Measurements from ENCODE around the gene TNNT3.
A peak's percentile ranks its signal among the peaks of the same experiment; 100 is the strongest.

Gene TNNT3

GRCh38 chr11:1899090-1899489 is 20.4 kb upstream of the TNNT3 start:
- no peak for DNase-seq

- no peak for DNase-seq
Measured at GRCh38 chr11:1899686-1900085, 19.8 kb upstream of the TNNT3 start.

GRCh38 chr11:1906181-1906580 is 13.3 kb upstream of the TNNT3 start:
- DNase-seq, result no peak

DNA sequence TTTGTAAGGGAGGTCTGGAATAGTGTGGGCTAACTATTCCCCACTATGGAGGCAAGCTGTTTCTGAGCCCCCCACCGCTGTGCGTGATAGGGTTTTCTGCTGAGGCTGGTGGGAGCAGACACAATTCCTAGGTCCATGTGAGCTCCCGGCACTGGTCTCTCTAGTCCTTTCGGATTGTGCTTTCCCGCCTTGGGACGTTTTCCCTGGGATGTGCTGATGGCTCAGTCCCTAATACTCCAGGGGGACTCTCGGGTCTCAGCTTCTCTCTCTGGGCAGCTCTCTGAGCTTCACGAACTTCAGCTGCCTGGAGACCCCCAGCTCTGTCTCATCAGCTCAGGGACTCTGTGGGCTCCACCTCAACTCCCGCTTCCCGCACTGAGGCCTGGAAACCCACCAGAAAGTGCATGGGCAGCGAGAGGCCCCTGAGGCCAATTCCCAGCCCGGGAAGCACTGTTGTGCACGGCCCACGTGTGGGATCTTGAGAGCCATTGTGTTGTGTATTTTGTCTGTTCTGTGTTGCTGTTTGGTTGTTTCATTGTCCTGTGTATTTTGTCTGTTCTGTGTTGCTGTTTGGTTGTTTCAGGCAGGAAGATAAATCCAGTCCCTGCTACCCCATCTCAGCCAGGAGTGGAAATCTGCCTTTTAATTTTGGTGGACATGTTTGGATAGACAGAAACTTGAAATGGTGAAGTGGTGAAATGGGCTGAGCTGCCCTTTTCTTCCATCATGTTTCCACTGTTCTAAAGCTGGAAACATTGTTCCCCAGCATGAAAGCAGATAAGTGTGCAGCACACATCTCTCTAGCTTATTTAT is 12.7 kb upstream of the TNNT3 start:
- no peak for DNase-seq

DNA sequence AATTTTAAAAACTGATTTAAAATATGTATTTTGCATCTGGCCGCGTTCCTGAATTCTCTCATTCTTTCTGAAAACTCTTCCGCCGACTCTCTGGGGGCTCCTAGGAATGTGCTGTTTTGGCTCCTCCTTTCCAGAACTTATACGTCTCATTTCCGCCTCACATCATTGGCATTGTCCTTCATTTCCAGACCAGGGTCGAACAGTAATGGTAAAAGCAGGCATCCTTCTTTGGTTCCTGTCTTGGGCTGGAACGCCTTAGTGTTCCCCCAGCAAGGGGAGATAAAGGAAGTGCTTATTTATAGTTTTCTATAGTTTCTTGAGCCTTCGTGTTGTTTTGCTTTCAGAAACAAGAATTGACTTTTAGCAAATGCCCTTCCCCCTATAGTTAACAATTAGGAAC is 10.9 kb upstream of the TNNT3 start:
- no peak for DNase-seq

DNA sequence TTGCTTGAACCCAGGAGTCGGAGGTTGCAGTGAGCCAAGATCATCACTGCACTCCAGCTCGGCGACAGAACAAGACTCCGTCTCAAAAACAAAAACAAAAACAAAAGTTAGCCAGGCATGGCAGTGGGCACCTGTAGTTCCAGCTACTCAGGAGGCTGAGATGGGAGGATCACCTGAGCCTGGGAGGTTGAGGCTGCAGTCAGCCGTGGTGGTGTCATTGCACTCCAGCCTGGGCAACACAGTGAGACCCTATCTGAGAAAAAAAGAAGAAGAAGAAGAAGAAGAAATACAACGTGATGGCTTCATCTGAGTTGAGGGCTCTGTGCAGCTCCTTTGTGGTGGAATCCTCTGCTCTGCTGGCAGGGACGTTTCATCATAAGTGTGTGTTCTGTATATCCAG is 10.0 kb upstream of the TNNT3 start:
- no peak for DNase-seq

DNA sequence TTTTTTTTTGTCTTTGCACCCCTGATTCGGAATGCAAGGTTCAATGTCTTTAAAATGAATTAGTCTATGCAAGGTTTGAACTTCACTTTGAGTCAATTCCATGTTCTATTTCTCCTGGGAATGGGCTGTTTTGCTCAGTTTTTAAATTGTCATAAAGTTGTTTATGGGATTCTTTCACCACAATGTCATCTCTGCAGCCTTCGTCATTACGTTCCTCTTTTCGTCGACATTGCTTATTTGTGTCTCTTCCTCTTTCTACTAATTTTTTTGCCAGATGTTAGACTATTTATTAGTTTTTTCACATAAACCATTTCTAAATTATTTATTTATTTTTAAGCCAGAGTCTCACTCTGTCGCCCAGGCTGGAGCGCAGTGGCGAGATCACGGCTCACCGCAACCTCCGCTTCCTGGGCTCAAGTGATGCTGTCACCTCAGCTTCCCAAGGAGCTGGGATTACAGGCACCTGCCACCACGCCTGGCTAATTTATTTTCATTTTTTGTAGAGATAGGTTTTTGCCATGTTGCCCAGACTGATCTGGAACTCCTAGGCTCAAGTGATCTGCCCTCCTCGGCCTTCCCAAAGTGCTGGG is 7.1 kb upstream of the TNNT3 start:
- peak; percentile 58 for DNase-seq

GRCh38 chr11:1913271-1914060 is 6.0 kb upstream of the TNNT3 start:
- no peak for DNase-seq

GRCh38 chr11:1915795-1916131 is 3.7 kb upstream of the TNNT3 start:
- DNase-seq, result no peak

DNA sequence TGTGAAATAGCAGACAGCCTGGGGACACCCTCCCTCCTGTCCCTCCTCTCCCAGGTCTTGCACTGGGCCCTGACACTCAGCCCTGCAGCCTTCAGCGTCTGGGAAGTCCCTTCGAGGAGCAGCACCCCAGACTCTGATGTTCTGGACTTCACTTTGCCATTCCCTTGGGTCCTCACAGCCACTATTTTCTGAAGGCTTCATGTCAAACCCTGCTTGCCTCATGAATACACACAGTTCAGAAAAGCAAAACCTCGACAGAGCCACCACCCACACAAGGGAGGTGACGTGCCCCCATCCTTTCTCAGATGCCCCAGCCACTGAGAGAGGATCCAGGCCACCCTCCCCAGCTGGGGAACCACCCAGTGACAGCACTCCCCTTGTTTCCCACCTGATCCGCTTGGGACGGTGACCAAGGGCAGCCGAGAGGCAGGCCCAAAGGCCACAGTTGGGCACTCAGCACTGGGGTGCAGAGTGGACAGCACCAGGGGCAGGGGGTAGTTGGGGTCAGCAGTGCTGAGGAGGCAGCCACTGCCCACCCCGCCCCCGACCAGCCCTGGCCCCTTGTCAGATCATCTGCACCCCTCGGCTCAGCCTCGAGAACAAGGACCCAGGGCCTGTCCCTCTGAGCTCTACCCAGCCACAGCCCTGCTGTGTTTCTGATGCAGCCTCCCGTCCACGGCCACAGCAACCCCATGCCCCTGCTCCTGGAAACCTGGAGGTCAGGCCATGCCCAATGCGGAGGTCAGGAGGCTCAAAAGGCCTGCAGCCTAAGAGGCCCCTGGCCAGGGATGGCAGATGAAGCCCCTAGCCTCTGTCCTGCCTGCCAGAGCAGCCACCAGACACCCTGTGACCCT is 3.1 kb upstream of the TNNT3 start:
- no peak for DNase-seq

DNA sequence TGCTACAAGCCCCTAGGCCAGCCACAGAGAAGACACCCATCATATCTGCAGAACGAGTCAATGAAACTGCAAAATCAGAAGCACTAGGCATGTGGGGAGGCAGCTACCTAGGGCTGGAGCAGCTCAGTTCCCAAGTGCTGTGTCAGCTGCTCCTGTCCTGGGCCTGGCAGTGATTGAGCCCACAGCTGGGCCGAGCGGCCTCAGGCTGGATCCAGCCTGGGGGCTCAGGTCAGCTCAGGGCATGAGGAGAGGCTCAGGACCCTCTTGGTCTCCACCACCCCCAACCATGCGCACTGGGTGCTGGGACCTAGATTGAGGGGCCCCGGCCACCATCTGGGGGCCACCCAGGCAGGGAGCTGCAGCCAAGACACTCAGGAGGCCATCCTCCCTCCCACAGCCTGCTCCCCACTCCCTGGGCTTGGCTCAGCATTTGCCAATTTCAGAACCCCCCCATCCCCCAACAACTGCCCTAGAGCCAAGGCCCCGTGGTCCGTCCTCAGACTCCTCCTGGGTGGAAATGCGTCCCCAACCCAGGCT is 2.4 kb upstream of the TNNT3 start:
- no peak for DNase-seq

- DNase-seq, result no peak
Measured at GRCh38 chr11:1917523-1918435, 1.7 kb upstream of the TNNT3 start.

DNA sequence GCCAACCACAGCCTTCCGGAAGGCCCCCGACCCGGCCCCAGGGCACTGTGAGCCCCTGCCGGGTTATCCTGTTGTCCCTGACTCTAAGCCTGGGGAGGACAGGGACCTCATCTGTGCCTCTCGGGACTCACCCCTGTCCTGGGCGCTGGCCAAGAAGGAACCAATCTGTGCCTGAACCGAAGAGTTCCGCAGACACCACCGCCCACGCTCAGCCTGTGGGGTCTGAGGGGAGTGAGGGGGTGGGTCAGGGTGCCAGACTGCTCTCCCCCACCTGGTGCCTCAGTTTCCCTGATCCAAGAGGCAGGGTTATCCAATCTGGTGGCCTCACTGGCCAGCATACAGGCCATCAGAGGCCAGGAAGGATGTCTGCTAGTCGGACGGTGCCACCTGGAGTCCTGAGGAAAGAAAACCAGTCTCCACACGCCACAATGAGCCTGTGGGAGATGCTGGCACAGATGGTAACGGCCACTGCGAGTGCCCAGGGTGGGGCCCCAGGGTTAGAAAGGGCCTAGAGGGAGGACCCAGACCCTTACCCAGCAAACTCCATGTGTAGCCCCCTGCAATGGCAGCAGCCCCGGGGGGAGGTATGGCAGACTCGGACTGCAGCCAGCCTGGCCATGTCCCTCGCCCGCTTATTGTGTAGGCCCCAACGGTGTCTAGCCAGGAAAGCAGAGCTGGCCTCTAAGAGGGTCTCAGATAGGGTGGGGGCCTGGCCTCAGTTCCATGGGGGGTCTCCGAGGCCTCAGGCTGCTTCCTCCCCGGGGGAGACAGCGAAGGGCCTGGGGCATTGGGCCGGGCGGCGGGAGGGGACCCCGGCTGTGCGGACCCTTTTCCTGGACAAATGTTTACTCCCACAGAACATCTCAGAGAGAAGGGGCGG is 827 bp upstream of the TNNT3 start:
- no peak for DNase-seq

GRCh38 chr11:1920128-1920908 is 815 bp downstream of the TNNT3 start:
- DNase-seq, result no peak

DNA sequence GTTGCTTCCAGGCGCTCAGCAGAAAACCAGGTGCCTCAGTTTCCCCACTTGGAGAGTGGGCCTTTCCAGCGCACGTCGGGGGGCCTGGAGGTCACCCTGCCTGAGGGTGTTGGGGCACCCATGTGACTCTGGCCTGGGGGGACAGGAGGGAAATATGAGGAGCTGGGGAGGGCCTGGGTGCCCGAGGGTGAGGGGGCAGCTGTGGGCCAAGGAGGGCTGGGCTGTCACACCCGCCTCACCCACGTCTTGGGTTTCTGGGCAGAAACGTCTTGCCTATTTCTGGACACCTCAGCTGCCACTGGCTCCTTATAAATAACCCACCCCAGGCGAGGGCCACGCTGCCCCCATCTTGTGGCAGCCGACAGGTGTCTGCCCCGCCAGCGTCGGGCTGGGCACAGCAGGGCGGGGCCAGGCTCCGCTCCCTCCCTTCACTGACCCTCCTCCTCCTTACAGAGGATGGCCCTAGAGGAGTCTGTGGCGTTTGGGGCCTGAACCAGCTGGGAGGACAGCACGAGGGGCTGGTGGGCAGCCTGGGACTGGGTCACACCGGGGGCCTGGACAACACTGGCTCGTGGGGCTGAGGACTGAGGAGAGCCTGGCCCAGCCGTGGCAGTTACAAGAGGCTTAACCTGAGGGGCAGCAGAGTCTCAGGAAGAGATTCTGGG is 1.5 kb downstream of the TNNT3 start:
- no peak for DNase-seq

- DNase-seq, result no peak
Measured at GRCh38 chr11:1921574-1922141, 2.2 kb downstream of the TNNT3 start.

DNA sequence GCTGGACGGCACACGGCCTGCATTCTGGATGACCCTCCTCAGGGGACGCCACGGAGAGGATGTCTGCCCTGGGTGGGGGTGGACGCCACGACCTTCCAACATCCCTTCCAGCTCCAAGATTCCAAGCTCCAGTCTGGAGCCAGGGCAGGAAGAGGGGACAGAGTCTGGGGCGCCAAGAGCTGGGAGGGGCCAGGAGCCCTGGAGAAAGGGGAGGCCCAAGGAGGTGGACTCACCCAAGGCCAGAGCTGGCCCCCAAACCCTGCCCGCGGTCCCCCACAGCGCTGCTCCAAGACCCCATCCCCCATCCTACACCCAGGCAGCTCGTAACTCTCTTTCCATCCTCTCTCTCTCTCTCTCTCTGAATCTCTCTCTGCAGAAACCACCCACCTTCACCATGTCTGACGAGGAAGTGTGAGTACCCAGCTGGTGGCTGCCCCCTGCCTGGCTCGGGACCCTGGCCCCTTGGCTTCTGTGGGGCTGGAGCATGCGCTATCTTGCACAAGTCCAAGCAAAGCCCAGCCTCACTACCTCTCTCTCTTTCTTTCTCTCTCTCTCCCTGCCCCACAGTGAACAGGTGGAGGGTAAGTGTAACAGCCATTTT is 3.1 kb downstream of the TNNT3 start:
- DNase-seq, result no peak

- no peak for DNase-seq
Measured at GRCh38 chr11:1923201-1923956, 3.9 kb downstream of the TNNT3 start.
